Psoas muscle (tissue), 8 donors: Measurements from ENCODE around the gene ACSS2. TPM values are rescaled to one million over a fixed set of nuclear protein-coding genes. Genes with fewer than 3 reads are reported as not detected.

Source experiments
- ATAC-seq, 4 donors: fragments of 200-7000 bp; cut with Tn5 transposase; one replicate each; pipeline ENCODE4 v1.9.1; 2020; ENCODE audit warnings: moderate library complexity in 3 of 4, mild to moderate bottlenecking in 2 of 4
- DNase-seq, 2 donors: peaks; one replicate each; pipeline ENCODE4 v3.0.0-alpha.2; 2020
- H3K27ac ChIP-seq: fragments of 200-600 bp; one replicate; pipeline ENCODE4 v1.8.0; 2022
- H3K27me3 ChIP-seq, 3 donors: fragments of 200-600 bp in 1 of 3; one replicate each; pipeline versions ENCODE4 v1.6.1 to v1.8.0; 2013 to 2022; ENCODE audit warnings: low read length in 2 of 3, mild to moderate bottlenecking in 2 of 3, moderate library complexity in 1 of 3; ENCODE audit not compliant: insufficient read depth in 3 of 3
- H3K36me3 ChIP-seq, 2 donors: fragments of 200-600 bp in 1 of 2; one replicate each; pipeline versions ENCODE4 v1.6.1 to v1.8.0; 2013 to 2022; ENCODE audit warnings: low read depth in 1 of 2, mild to moderate bottlenecking in 1 of 2, moderate library complexity in 1 of 2; ENCODE audit not compliant: insufficient read depth in 1 of 2
- H3K4me1 ChIP-seq: fragments of 200-600 bp; one replicate; pipeline ENCODE4 v1.8.0; 2022
- H3K4me3 ChIP-seq: fragments of 200-600 bp; one replicate; pipeline ENCODE4 v1.8.0; 2022; ENCODE audit warnings: mild to moderate bottlenecking
- H3K9me3 ChIP-seq: fragments of 200-600 bp; one replicate; pipeline ENCODE4 v1.8.0; 2022
- whole genome bisulfite sequencing, 3 donors: extraction: QIAGEN DNeasy Blood & Tissue Kit; methylation state at CpG; one replicate each; pipeline versions ENCODE4 v1.1.6 to v1.1.7; 2013; 5-methylcytosine and 5-hydroxymethylcytosine counted together
- intact Hi-C, 2 donors: fragments of 100-400 bp; cut with DNase I; formaldehyde crosslinking; loops; one replicate each; pipeline versions ENCODE4 v1.11.0 to v1.14.2; 2022
- polyA plus RNA-seq, 3 donors: library from polyadenylated mRNA; stranded (reverse); fragments of 200-250 nt; gene quantifications; one replicate each; pipeline ENCODE4 v1.2.3, GENCODE V29; 2013
- total RNA-seq, 4 donors: library from RNA; stranded (reverse); fragmentation: NEBNext Ultra II Directional in 2 of 4; extraction: Animal tissue kit (Norgen Biotek cat#: 25700) in 2 of 4; gene quantifications; one replicate each; pipeline versions ENCODE4 v1.2.1 to v1.2.4, GENCODE V29; 2021 to 2023
- TF ChIP-seq, protein P1 (sequence below): fragments of 200-600 bp; IDR thresholded peaks from one replicate; pipeline ENCODE4 v1.8.0; 2022; ENCODE audit warnings: antibody characterized with exemption
- donor health status: healthy with polysubstance abuse.
- donor health status: DM: no; HTN: no; CAD: no; lungs with moderate emphysema.
- donor health status: Bipolar disorder and iron deficiency.
- donor health status: healthy.
- donor health status: DM: yes; HTN: yes; CAD: no.
- donor health status: DM: no; HTN: no; CAD: no.
- donor health status: DM: no; HTN: no; CAD: no.
- donor health status: DM: yes; HTN: yes; CAD: no.

ACSS2 gene
- total and polyA plus RNA-seq, 7 donors, result 15.9 to 161 (median 106) TPM

DNA sequence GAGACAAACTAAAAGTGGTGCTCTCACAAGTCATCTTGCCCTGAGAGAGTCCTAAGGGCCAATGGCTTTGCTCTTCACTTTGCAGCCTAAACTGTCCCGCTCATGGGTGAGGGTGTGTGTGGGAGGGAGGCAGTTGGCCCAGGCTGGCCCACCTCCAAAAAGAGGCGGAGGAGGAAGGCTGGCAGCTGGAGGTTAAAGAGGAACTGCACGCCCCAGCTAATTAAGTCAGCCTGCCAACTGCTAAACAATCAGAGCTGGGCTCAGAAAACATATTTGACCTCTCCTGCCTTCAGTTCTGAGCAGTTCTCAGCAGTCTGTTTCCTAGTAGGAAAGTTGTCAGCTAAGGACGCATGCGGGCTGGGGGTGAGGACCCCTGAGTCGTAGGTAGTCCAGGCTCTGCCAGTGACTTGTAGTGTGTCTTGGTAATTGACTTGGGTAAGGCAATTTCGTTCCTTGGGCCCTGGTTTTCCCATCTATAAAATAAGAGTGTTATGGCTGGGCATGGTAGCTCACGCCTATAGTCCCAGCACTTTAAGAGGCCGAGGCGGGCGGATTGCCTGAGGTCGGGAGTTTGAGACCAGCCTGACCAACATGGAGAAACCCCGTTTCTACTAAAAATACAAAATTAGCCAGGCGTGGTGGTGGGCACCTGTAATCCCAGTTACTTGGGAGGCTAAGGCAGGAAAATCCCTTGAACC, 62.2 kb downstream of the ACSS2 start:
- peaks cover 0 to 45% of the 10 kb centered on the region in 2 donors for H3K36me3 ChIP-seq
- WGBS, 3 donors, result 53 to 57% (median 53%) methylated on average over 14 of the region's 14 CpGs
- H3K4me1 ChIP-seq, result peaks cover 41% of the 10 kb centered on the region
- H3K9me3 ChIP-seq, result no peaks in the 10 kb centered on the region
- no peaks in the 10 kb centered on the region for H3K27me3 ChIP-seq
- ATAC-seq, result peak; percentile 26 to 41 (median 35)
- H3K4me3 ChIP-seq, result no peak overlapping the region
- intact Hi-C loops, result loop anchor here in 1 of 2 donors (5.0 kb wide), 1 partner anchor 46 kb away; no protein-coding TSS in a partner anchor
- TF ChIP-seq, protein P1, sequence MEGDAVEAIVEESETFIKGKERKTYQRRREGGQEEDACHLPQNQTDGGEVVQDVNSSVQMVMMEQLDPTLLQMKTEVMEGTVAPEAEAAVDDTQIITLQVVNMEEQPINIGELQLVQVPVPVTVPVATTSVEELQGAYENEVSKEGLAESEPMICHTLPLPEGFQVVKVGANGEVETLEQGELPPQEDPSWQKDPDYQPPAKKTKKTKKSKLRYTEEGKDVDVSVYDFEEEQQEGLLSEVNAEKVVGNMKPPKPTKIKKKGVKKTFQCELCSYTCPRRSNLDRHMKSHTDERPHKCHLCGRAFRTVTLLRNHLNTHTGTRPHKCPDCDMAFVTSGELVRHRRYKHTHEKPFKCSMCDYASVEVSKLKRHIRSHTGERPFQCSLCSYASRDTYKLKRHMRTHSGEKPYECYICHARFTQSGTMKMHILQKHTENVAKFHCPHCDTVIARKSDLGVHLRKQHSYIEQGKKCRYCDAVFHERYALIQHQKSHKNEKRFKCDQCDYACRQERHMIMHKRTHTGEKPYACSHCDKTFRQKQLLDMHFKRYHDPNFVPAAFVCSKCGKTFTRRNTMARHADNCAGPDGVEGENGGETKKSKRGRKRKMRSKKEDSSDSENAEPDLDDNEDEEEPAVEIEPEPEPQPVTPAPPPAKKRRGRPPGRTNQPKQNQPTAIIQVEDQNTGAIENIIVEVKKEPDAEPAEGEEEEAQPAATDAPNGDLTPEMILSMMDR, result no peak
- peak overlapping the region; percentile 76 for H3K27ac ChIP-seq
- DNase-seq, result peak; percentile 60 to 80

DNA sequence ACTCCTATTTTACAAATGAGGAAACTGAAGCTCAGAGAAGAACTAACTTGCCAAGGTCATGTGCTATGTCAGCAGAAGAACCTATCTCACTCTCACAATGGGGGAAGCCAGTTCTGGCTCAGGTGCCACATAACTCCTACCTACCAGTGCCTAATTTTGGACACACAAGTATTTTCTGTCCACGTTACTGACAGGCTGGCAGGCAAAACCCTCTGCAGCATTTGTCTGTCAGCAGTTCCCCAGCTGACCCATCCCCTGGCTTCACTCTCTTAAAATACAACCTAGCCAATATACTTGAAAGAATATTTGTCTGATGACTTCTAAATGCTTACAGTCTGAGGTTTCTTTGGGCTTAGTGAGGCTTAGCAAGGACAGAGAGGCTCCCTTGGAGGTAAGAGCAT, 63.7 kb downstream of the ACSS2 start:
- H3K27me3 ChIP-seq, result no peaks in the 10 kb centered on the region
- intact Hi-C loops, result no loop called here
- peaks cover 0 to 33% of the 10 kb centered on the region in 2 donors for H3K36me3 ChIP-seq
- no peaks in the 10 kb centered on the region for H3K9me3 ChIP-seq
- TF ChIP-seq, protein P1, result no peak
- H3K4me3 ChIP-seq, result no peak overlapping the region
- WGBS, 3 donors, result 30 to 36% (median 31%) methylated on average over 1 of the region's 1 CpG
- H3K4me1 ChIP-seq, result peaks cover 46% of the 10 kb centered on the region
- H3K27ac ChIP-seq, result peak overlapping the region; percentile 76
- DNase-seq (peak; percentile 45 to 71), ATAC-seq (peak; percentile 88 to 94 (median 92))

DNA sequence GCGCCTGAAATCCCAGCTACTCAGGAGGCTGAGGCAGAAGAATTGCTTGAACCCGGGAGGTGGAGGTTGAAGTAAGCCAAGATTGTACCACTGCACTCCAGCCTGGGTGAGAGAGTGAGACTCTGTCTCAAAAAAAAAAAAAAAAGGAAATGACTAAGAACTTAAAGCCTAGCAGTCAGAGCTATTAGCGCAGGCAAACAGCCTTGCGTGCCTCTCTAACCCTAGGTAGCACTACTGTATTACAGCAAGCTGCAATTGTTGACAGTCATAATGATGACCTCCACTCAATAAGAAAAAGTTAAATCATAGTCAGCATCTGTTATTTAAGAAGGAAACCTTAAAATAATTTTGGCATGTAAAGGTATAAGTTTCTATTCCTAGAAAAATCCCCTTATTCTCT, 64.8 kb downstream of the ACSS2 start:
- WGBS, 3 donors, result 90 to 94% (median 93%) methylated on average over 4 of the region's 4 CpGs
- no peak for ATAC-seq
- Histone ChIP-seq H3K36me3 (peaks cover 0 to 31% of the 10 kb centered on the region in 2 donors), H3K4me1 (peaks cover 55% of the 10 kb centered on the region), H3K4me3 (no peak overlapping the region), H3K9me3 (no peaks in the 10 kb centered on the region), H3K27me3 (no peaks in the 10 kb centered on the region), H3K27ac (peak overlapping the region; percentile 76)
- no peak for DNase-seq
- TF ChIP-seq, protein P1, result no peak
- intact Hi-C loops, result no loop called here

DNA sequence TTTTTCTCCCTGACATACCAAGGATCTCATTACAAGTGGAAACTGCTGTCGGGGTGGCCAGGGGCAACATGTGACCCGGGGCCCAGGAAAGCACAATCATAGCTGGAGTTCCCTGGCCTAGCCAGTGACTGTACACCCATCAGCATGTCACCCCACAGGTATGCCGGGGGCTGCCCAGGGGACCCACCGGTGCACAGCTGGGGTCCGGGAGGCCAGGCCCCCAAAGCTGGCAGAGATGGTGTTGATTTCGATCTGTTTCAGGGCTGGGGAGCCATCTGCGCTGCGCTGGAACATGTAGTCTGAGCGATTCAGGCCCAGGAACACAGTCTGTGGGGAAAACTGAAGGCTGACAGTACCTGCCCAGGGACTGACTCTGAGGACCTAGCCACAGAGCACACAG, 65.9 kb downstream of the ACSS2 start:
- TF ChIP-seq, protein P1, result no peak
- Histone ChIP-seq H3K4me1 (peaks cover 61% of the 10 kb centered on the region), H3K36me3 (peaks cover 0 to 28% of the 10 kb centered on the region in 2 donors), H3K4me3 (no peak overlapping the region), H3K9me3 (no peaks in the 10 kb centered on the region), H3K27me3 (no peaks in the 10 kb centered on the region), H3K27ac (peak overlapping the region; percentile 76)
- ATAC-seq (no peak), DNase-seq (no peak)
- 67 to 77% (median 72%) methylated on average over 9 of the region's 9 CpGs for whole genome bisulfite sequencing, 3 donors
- intact Hi-C loops, result no loop called here
